H1 (cell line): Measurements from ENCODE around the gene CHTF8. TPM values are rescaled to one million over a fixed set of nuclear protein-coding genes. Genes with fewer than 3 reads are reported as not detected.

Experiments
- CTCF ChIA-PET: fragments of 300-600 bp; sonication (Branson Sonifier 250); formaldehyde crosslinking; loops from one replicate; lab custom pipeline; 2021; ENCODE audit not compliant: partially characterized antibody; lab: Charles Lee
- POLR2A ChIA-PET: fragments of 300-600 bp; sonication (Branson Sonifier 250); formaldehyde crosslinking; loops from one replicate; lab custom pipeline; 2021; ENCODE audit warnings: inconsistent platforms; ENCODE audit not compliant: partially characterized antibody; lab: Charles Lee
- DNase-seq, 2 experiments: peaks; one replicate each; pipeline versions ENCODE4 v3.0.0 to v3.0.0-alpha.2; 2010 to 2022; ENCODE audit warnings: low spot score in 2 of 2, low read depth in 1 of 2, mixed read lengths in 1 of 2
- FAIRE-seq: peaks from 2 replicates; lab custom pipeline; 2011; peaks lifted over from hg19 to GRCh38; lab: Jason Lieb, UNC
- H2AFZ ChIP-seq: 2 replicates; pipeline ENCODE4 v1.8.1; 2012; ENCODE audit warnings: low read length, inconsistent platforms
- H2AK5ac ChIP-seq: 2 replicates; pipeline ENCODE4 v1.6.1; 2013; ENCODE audit warnings: low read depth, low read length
- H2BK120ac ChIP-seq: replicated peaks from 2 replicates; pipeline ENCODE3; 2013; ENCODE audit warnings: low read depth, low read length, inconsistent platforms
- H2BK12ac ChIP-seq: 2 replicates; pipeline ENCODE4 v1.6.1; 2013; ENCODE audit warnings: low read depth, low read length
- H2BK15ac ChIP-seq: 2 replicates; pipeline ENCODE4 v1.6.1; 2013; ENCODE audit warnings: low read length
- H2BK20ac ChIP-seq: 2 replicates; pipeline ENCODE4 v1.6.1; 2013; ENCODE audit warnings: low read length
- H2BK5ac ChIP-seq: 2 replicates; pipeline ENCODE4 v1.6.1; 2013; ENCODE audit warnings: low read depth, low read length
- H3K14ac ChIP-seq: 2 replicates; pipeline ENCODE4 v1.6.1; 2013; ENCODE audit warnings: inconsistent platforms; ENCODE audit not compliant: insufficient read length
- H3K18ac ChIP-seq: 2 replicates; pipeline ENCODE4 v1.6.1; 2013; ENCODE audit warnings: low read length; ENCODE audit errors: extremely low read depth
- H3K23ac ChIP-seq: 2 replicates; pipeline ENCODE4 v1.6.1; 2013; ENCODE audit warnings: inconsistent platforms; ENCODE audit not compliant: insufficient read length
- H3K23me2 ChIP-seq: 2 replicates; pipeline ENCODE4 v1.6.1; 2013; ENCODE audit warnings: low read depth, low read length
- H3K27ac ChIP-seq: 2 replicates; pipeline ENCODE4 v1.6.1; 2011; ENCODE audit warnings: low read depth, low read length, inconsistent platforms
- H3K27me3 ChIP-seq, 4 experiments: replicated peaks in 1 of 4; 1 replicate in 1 of 4; 2 replicates in 3 of 4; pipeline versions ENCODE4 v1.6.1 to v1.8.1; 2011 to 2013; ENCODE audit warnings: low read length in 3 of 4, mild to moderate bottlenecking in 3 of 4, inconsistent platforms in 2 of 4, mixed read lengths in 2 of 4, moderate library complexity in 1 of 4; ENCODE audit not compliant: control insufficient read depth in 3 of 4, insufficient read depth in 3 of 4; ENCODE audit errors: extremely low read depth in 1 of 4
- H3K36me3 ChIP-seq, 4 experiments: 2 replicates each; pipeline versions ENCODE4 v1.6.1 to v1.8.1; 2011 to 2013; ENCODE audit warnings: mild to moderate bottlenecking in 4 of 4, low read length in 3 of 4, moderate library complexity in 2 of 4, control low read depth in 1 of 4, inconsistent platforms in 1 of 4; ENCODE audit not compliant: insufficient read depth in 4 of 4, control insufficient read depth in 2 of 4
- H3K4ac ChIP-seq: replicated peaks from 2 replicates; pipeline ENCODE3; 2013; ENCODE audit warnings: low read length, low read depth, mixed read lengths, inconsistent platforms; ENCODE audit not compliant: insufficient read length
- H3K4me1 ChIP-seq, 4 experiments: replicated peaks in 1 of 4; 1 replicate in 1 of 4; 2 replicates in 3 of 4; pipeline versions ENCODE4 v1.6.1 to v1.8.1; 2011 to 2013; ENCODE audit warnings: low read length in 3 of 4, inconsistent platforms in 2 of 4, mixed read lengths in 1 of 4; ENCODE audit not compliant: insufficient read depth in 4 of 4, control insufficient read depth in 3 of 4
- H3K4me2 ChIP-seq, 2 experiments: 2 replicates each; pipeline versions ENCODE4 v1.6.1 to v1.8.1; 2011 to 2013; ENCODE audit warnings: low read depth in 2 of 2, low read length in 2 of 2, control low read depth in 1 of 2, inconsistent platforms in 1 of 2, mild to moderate bottlenecking in 1 of 2; ENCODE audit not compliant: insufficient read depth in 1 of 2
- H3K4me3 ChIP-seq, 4 experiments: fragments of 200-600, 300-600 bp in 1 of 4; sonication (generic), shearing (Covaris generic), sonication (Bioruptor Twin) in 1 of 4; 2 replicates each; pipeline versions ENCODE4 v1.5.1 to v1.8.1; 2011 to 2016; ENCODE audit warnings: low read length in 4 of 4, low read depth in 3 of 4, control low read depth in 2 of 4, inconsistent platforms in 2 of 4, mild to moderate bottlenecking in 2 of 4, mixed read lengths in 1 of 4, moderate library complexity in 1 of 4; ENCODE audit not compliant: insufficient read depth in 2 of 4; ENCODE audit errors: extremely low read depth in 1 of 4
- H3K56ac ChIP-seq: replicated peaks from 2 replicates; pipeline ENCODE3; 2013; ENCODE audit warnings: low read depth, mild to moderate bottlenecking, mixed read lengths, low read length, inconsistent platforms; ENCODE audit not compliant: insufficient read length
- H3K79me1 ChIP-seq: 2 replicates; pipeline ENCODE4 v1.6.1; 2013; ENCODE audit warnings: low read depth, low read length, control low read depth
- H3K79me2 ChIP-seq, 2 experiments: 2 replicates each; pipeline versions ENCODE4 v1.6.1 to v1.8.1; 2012 to 2013; ENCODE audit warnings: low read length in 2 of 2, mild to moderate bottlenecking in 2 of 2, inconsistent platforms in 1 of 2; ENCODE audit not compliant: insufficient read depth in 2 of 2, control insufficient read depth in 1 of 2
- H3K9ac ChIP-seq, 4 experiments: replicated peaks in 1 of 4; 1 replicate in 1 of 4; 2 replicates in 3 of 4; pipeline versions ENCODE4 v1.6.1 to v1.8.1; 2011 to 2013; ENCODE audit warnings: low read depth in 3 of 4, low read length in 3 of 4, control low read depth in 2 of 4, mild to moderate bottlenecking in 2 of 4, moderate library complexity in 2 of 4, inconsistent platforms in 1 of 4; ENCODE audit errors: extremely low read depth in 1 of 4
- H3K9me3 ChIP-seq, 2 experiments: 2 replicates each; pipeline versions ENCODE4 v1.6.1 to v1.8.1; 2012 to 2013; ENCODE audit warnings: mild to moderate bottlenecking in 2 of 2, moderate library complexity in 2 of 2, control low read depth in 1 of 2, inconsistent platforms in 1 of 2, low read depth in 1 of 2, low read length in 1 of 2, mixed read lengths in 1 of 2; ENCODE audit not compliant: insufficient read depth in 2 of 2
- H4K20me1 ChIP-seq, 2 experiments: replicated peaks in 1 of 2; 2 replicates each; pipeline versions ENCODE3 to v1.8.1; 2011 to 2013; ENCODE audit warnings: inconsistent platforms in 2 of 2, low read length in 2 of 2, mild to moderate bottlenecking in 1 of 2; ENCODE audit not compliant: insufficient read depth in 2 of 2, control insufficient read depth in 1 of 2
- H4K5ac ChIP-seq: 2 replicates; pipeline ENCODE4 v1.6.1; 2013; ENCODE audit warnings: low read length, low read depth, mixed read lengths, inconsistent platforms; ENCODE audit not compliant: insufficient read length
- H4K8ac ChIP-seq: 2 replicates; pipeline ENCODE4 v1.8.0; 2013; ENCODE audit warnings: mild to moderate bottlenecking, moderate library complexity, low read length, inconsistent platforms; ENCODE audit not compliant: insufficient read depth; ENCODE audit errors: extremely low read depth
- H4K91ac ChIP-seq: replicated peaks from 2 replicates; pipeline ENCODE3; 2013; ENCODE audit warnings: low read length, mixed read lengths, inconsistent platforms; ENCODE audit not compliant: insufficient read length
- CREB1 ChIP-seq: IDR thresholded peaks from 2 replicates; pipeline ENCODE4 v1.6.1; 2012; ENCODE audit warnings: inconsistent platforms
- POLR2A ChIP-seq, 2 experiments: IDR thresholded peaks; 1 replicate in 1 of 2; 2 replicates in 1 of 2; pipeline ENCODE4 v1.6.1; 2011; ENCODE audit warnings: low read depth in 2 of 2, low read length in 2 of 2, mild to moderate bottlenecking in 2 of 2; ENCODE audit errors: control extremely low read depth in 1 of 2
- POLR2AphosphoS5 ChIP-seq: IDR thresholded peaks from 2 replicates; pipeline ENCODE4 v1.6.1; 2011; ENCODE audit warnings: low read depth, low read length
- SIX5 ChIP-seq: IDR thresholded peaks from 2 replicates; pipeline ENCODE4 v1.6.1; 2011; ENCODE audit warnings: mild to moderate bottlenecking, low read depth, low read length
- SP1 ChIP-seq: IDR thresholded peaks from 2 replicates; pipeline ENCODE4 v1.6.1; 2011; ENCODE audit warnings: low read depth, low read length
- WGBS, 2 experiments: shearing (Covaris generic) in 1 of 2; methylation state at CpG; one replicate each; pipeline versions ENCODE4 v1.1.6 to v1.1.7; 2013 to 2015; ENCODE audit warnings: low lambda C conversion rate in 2 of 2, mixed read lengths in 2 of 2, inconsistent platforms in 1 of 2, low coverage in 1 of 2, missing lambda C conversion rate in 1 of 2; ENCODE audit not compliant: insufficient replicate concordance in 2 of 2, insufficient coverage in 1 of 2, insufficient read length in 1 of 2; ENCODE audit errors: extremely low coverage in 1 of 2, missing lambda C conversion rate in 1 of 2; 5-methylcytosine and 5-hydroxymethylcytosine counted together
- polyA plus RNA-seq, 7 experiments: library from polyadenylated mRNA; depleted of rRNA in 3 of 7; stranded (reverse) in 5 of 7; unstranded in 2 of 7; fragments of >200 nt in 5 of 7; fragments of 200-250 nt in 2 of 7; gene quantifications; 1 replicate in 5 of 7; 2 replicates in 1 of 7; 4 replicates in 1 of 7; pipeline versions ENCODE4 v1.2.1 to v1.2.3, GENCODE V29; 2011 to 2013; ENCODE audit warnings: missing spikeins in 2 of 7, mixed read lengths in 2 of 7
- total RNA-seq: library from RNA; stranded (reverse); fragmentation: NEBNext Ultra II Directional; extraction: Animal tissue kit (Norgen Biotek cat#: 25700); gene quantifications from 2 replicates; pipeline ENCODE4 v1.2.1, GENCODE V29; 2021

The CHTF8 gene
- total and polyA plus RNA-seq, 2 of the 8 experiments (the other 6 are each of a cell fraction or from before 2014, with no cell fraction given): 114 to 138 TPM

DNA sequence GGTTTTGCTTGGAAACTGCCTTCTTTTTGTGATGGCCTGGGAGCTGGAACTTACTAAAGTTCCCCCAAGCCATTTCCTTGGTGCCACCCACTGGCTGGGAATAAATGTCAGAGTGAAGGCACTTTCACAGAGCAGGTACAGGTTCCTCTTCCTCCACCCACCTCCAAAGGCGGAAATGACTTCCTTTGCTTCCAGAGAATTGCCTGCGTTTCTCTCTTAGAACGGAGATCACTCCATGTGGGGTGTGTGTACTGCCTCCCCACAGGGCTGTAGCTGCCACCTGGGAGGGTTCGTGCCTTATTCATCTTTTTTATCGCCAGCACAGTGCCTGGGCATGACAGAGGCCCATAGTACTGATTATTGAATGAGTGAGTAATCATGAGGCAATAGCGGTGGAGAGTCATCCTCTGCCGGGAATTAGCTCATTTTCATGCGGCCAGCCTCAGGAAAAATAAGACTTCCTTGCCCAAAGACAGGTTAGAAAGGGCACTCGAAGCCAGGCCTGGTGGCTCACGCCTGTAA is 59.1 kb downstream of the CHTF8 start:
- H4K8ac ChIP-seq: no peak overlapping the region
- no peaks in the 10 kb centered on the region for H4K20me1 ChIP-seq
- H2BK120ac ChIP-seq: peak overlapping the region; percentile 62
- no peak overlapping the region for H2BK15ac ChIP-seq
- H2AK5ac ChIP-seq: peak overlapping the region; percentile 57; the same call in 1 of the 2 replicates
- peak overlapping the region; percentile 33; the same call in 1 of the 2 replicates for H3K18ac ChIP-seq
- H3K4ac ChIP-seq: peak overlapping the region; percentile 82
- H2BK20ac ChIP-seq: peak overlapping the region; percentile 2; the same call in 1 of the 2 replicates
- peak overlapping the region; percentile 96 for H4K91ac ChIP-seq
- no peak for DNase-seq
- H3K23me2 ChIP-seq: peaks cover 3% of the 10 kb centered on the region; the same call in 1 of the 2 replicates
- peak overlapping the region; percentile 52 for H2BK12ac ChIP-seq
- FAIRE-seq: no peak
- peak overlapping the region; percentile 5 for H3K56ac ChIP-seq
- H3K27ac ChIP-seq: no peak overlapping the region
- CTCF ChIA-PET: interaction anchor here (0.9 to 3.5 kb wide), 11 partner anchors 11 to 177 kb away, joined by 3 to 9 read pairs (median 6); no protein-coding TSS in a partner anchor
- no peaks in the 10 kb centered on the region for H3K27me3 ChIP-seq
- H3K4me1 ChIP-seq: peaks cover 6 to 29% (median 26%) of the 10 kb centered on the region in 4 experiments
- no peaks in the 10 kb centered on the region for H3K79me2 ChIP-seq
- peak overlapping the region; percentile 79; the same call in 1 of the 2 replicates for H2BK5ac ChIP-seq
- H2AFZ ChIP-seq: no peak overlapping the region
- TF ChIP-seq POLR2A (IDR thresholded peaks at IDR 0.05; ENCODE audit: control extremely low read depth in 1 of 2, low read depth in 2 of 2, low read length in 2 of 2) (no peak), POLR2AphosphoS5 (no peak), CREB1 (no peak), SP1 (no peak), SIX5 (no peak)
- WGBS, 2 experiments: 68% methylated on average over 10 of the region's 10 CpGs; no CpG with 5 or more reads in 1 of the 2 experiments
- 0 out of 8 replicates have a peak overlapping the region, but pooled peaks of 1 of the 4 experiments have one; percentile 23 for H3K4me3 ChIP-seq
- no peak overlapping the region for H3K14ac ChIP-seq
- H3K36me3 ChIP-seq: no peaks in the 10 kb centered on the region
- POLR2A ChIA-PET: interaction anchor here (1.1 to 2.3 kb wide), 12 partner anchors 11 to 85 kb away, joined by 4 to 25 read pairs (median 8); partner anchors contain the start of gene HAS3
- no peak overlapping the region for H3K23ac ChIP-seq
- no peaks in the 10 kb centered on the region for H3K9me3 ChIP-seq
- peak overlapping the region in 1 of 2 experiments; percentile 72; a peak in 3 of 4 replicates for H3K4me2 ChIP-seq
- H4K5ac ChIP-seq: peak overlapping the region; percentile 78
- H3K9ac ChIP-seq: no peak overlapping the region
- H3K79me1 ChIP-seq: no peaks in the 10 kb centered on the region
